ENCODE results near the gene TRAPPC3. TPM values are rescaled to one million over a fixed set of nuclear protein-coding genes. Genes with fewer than 3 reads are reported as not detected.

Gene TRAPPC3
- total and polyA plus RNA-seq, 9 of the 15 experiments (the other 6 are each of a cell fraction or from before 2014, with no cell fraction given), result 20.6 to 141 (median 112) TPM

GRCh38 chr1:36115200-36115669, 34.1 kb downstream of the TRAPPC3 start:
- BruUV-seq (replicated peaks), result no TSS peak
- no peak for TF ChIP-seq ETS2 (tag; IDR thresholded peaks at IDR 0.05; ENCODE audit: borderline replicate concordance, poor library complexity, severe bottlenecking)
- peak; percentile 51 for TF ChIP-seq ATF3 (IDR thresholded peaks at IDR 0.05)
- TF ChIP-seq ATF3 (CRISPR knock-in tag; conservative IDR thresholded peaks at IDR 0.05), result no peak
- TF ChIP-seq ZNF253 (CRISPR knock-in tag; conservative IDR thresholded peaks at IDR 0.05), result no peak
- TF ChIP-seq MYNN (IDR thresholded peaks at IDR 0.05), result no peak
- TF ChIP-seq MYNN (CRISPR knock-in tag; IDR thresholded peaks at IDR 0.05), result no peak
- TF ChIP-seq GATAD2A (IDR thresholded peaks at IDR 0.05), result no peak
- TF ChIP-seq NCOA4 (IDR thresholded peaks at IDR 0.05; ENCODE audit: partially characterized antibody), result no peak
- no peak for TF ChIP-seq REST (IDR thresholded peaks at IDR 0.05; ENCODE audit: borderline replicate concordance)
- no peak for TF ChIP-seq REST (CRISPR knock-in tag; IDR thresholded peaks at IDR 0.05; ENCODE audit: low read depth)
- no peak for TF ChIP-seq POLR3A (IDR thresholded peaks at IDR 0.05; ENCODE audit: borderline replicate concordance, extremely low read depth, insufficient read depth, insufficient read length)
- TF ChIP-seq FOXK1 (CRISPR knock-in tag; IDR thresholded peaks at IDR 0.05; ENCODE audit: borderline replicate concordance), result no peak

More at GRCh38 chr1:36115200-36115669, 34.1 kb downstream of the TRAPPC3 start:
- 67% methylated on average over 18 of the region's 18 CpGs for WGBS (ENCODE audit: insufficient coverage, low coverage, missing lambda C conversion rate)
- Histone ChIP-seq H3K27ac (ENCODE audit: extremely low read depth, low read depth, low read length) (no peak overlapping the region), H3K79me2 (ENCODE audit: control insufficient read depth, insufficient read depth, low read length) (no peaks in the 10 kb centered on the region), H3K27me3 (ENCODE audit: control insufficient read depth in 2 of 2, insufficient read depth in 2 of 2, low read length in 2 of 2) (no peaks in the 10 kb centered on the region), H3K36me3 (ENCODE audit: control insufficient read depth, insufficient read depth, low read length) (no peaks in the 10 kb centered on the region), H2AFZ (ENCODE audit: low read depth, low read length) (peak overlapping the region; percentile 5; the same call in 1 of the 2 replicates), H3K9ac (ENCODE audit: insufficient read depth in 1 of 2, low read depth in 2 of 2, low read length in 2 of 2) (peak overlapping the region in 1 of 2 experiments; percentile 83; a peak in 2 of 4 replicates), H3K9me1 (ENCODE audit: control insufficient read depth, insufficient read depth, low read length) (no peaks in the 10 kb centered on the region), H3K4me2 (ENCODE audit: insufficient read depth, low read length) (no peak overlapping the region), H3K4me1 (replicated peaks in 1 of 2; ENCODE audit: control insufficient read depth in 2 of 2, insufficient read depth in 2 of 2, low read length in 2 of 2) (peaks cover 0 to 24% of the 10 kb centered on the region in 2 experiments; a peak in 3 of 5 replicates), H3K9me3 (replicated peaks; ENCODE audit: control insufficient read depth, insufficient read depth, low read depth, low read length) (no peaks in the 10 kb centered on the region), H4K20me1 (replicated peaks; ENCODE audit: control insufficient read depth, insufficient read depth, low read length) (no peaks in the 10 kb centered on the region; the same call in none of the 2 replicates), H3K4me3 (no peak overlapping the region)
- intact Hi-C loops (cut with micrococcal nuclease), result no loop called here
- ChIA-PET POLR2A (interaction anchor here (0.6 to 1.4 kb wide), 5 partner anchors 10 to 305 kb away, joined by 3 to 5 read pairs (median 3); partner anchors contain the start of gene THRAP3), CTCF (ENCODE audit: low intra/inter-chr PET ratio) (no interaction called here)
- DNase-seq (ENCODE audit: extremely low read depth in 1 of 4, low spot score in 3 of 4), result peak in 2 of 4 experiments; percentile 39
- ATAC-seq, result peak; percentile 26; the same call in 2 of the 3 replicates
- in situ Hi-C loops (cut with MboI), result no loop called here
- FAIRE-seq, result no peak

Data from K562 (cell line).